ENCODE data around the gene RSRP1. TPM values are rescaled to one million over a fixed set of nuclear protein-coding genes. Genes with fewer than 3 reads are reported as not detected.

Gene RSRP1
- total RNA-seq, 1 experiment from 2014 or later = 55.1 TPM

- H3K14ac ChIP-seq (ENCODE audit: insufficient read depth, low read length) = no peak overlapping the region
- H3K18ac ChIP-seq (ENCODE audit: insufficient read length, low read depth, low read length) = no peak overlapping the region
- Mint-ChIP-seq H3K27ac (0 out of 7 replicates have a peak overlapping the region, but pooled peaks of 1 of the 3 experiments have one; percentile 13), H3K27me3 (ENCODE audit: low read depth) (no peaks in the 10 kb centered on the region), H3K9me3 (no peaks in the 10 kb centered on the region), H3K36me3 (ENCODE audit: insufficient read depth in 1 of 3, low read depth in 3 of 3) (no peaks in the 10 kb centered on the region), H3K4me1 (peaks cover 25% of the 10 kb centered on the region in 2 experiments), H3K4me3 (no peak overlapping the region; a peak in 1 of 5 replicates)
- H3K27ac ChIP-seq (ENCODE audit: insufficient read length, low read depth, low read length) = no peak overlapping the region
- no peaks in the 10 kb centered on the region for H3K27me3 ChIP-seq (ENCODE audit: insufficient read depth, low read length)
- H2BK20ac ChIP-seq (ENCODE audit: low read depth, low read length, poor library complexity, severe bottlenecking) = no peak overlapping the region
- no peaks in the 10 kb centered on the region for H3K79me1 ChIP-seq (ENCODE audit: insufficient read depth, low read depth, low read length, poor library complexity, severe bottlenecking)
- H3T11ph ChIP-seq (ENCODE audit: low read length) = no peak overlapping the region
- TF ChIP-seq CTCF (conservative IDR thresholded peaks at IDR 0.05) = no peak
- H4K20me1 ChIP-seq (ENCODE audit: control insufficient read depth, insufficient read depth, insufficient read length) = no peaks in the 10 kb centered on the region
- H3K4me1 ChIP-seq (ENCODE audit: insufficient read depth, low read length) = peaks cover 3% of the 10 kb centered on the region; the same call in 1 of the 2 replicates
- H3K56ac ChIP-seq (ENCODE audit: insufficient read length, low read depth, low read length) = no peak overlapping the region
- no peak overlapping the region for H2BK120ac ChIP-seq (ENCODE audit: low read depth, low read length, poor library complexity, severe bottlenecking)
- H2BK5ac ChIP-seq (ENCODE audit: insufficient read length, low read length) = no peak overlapping the region
- no peak overlapping the region for H2AK5ac ChIP-seq (ENCODE audit: insufficient read length, low read length)
- H3K9me3 ChIP-seq (ENCODE audit: control insufficient read depth, low read depth, low read length) = no peaks in the 10 kb centered on the region
- H2BK15ac ChIP-seq (ENCODE audit: low read depth, low read length) = no peak overlapping the region
- H4K8ac ChIP-seq (replicated peaks; ENCODE audit: insufficient read length, low read depth, low read length) = no peak overlapping the region
- WGBS (ENCODE audit: extremely low coverage, insufficient read length, low lambda C conversion rate) = no CpG with 5 or more reads among the region's 5 CpGs
- H2AFZ ChIP-seq (ENCODE audit: low read length) = no peak overlapping the region
- H3K4ac ChIP-seq (ENCODE audit: low read depth, low read length) = no peak overlapping the region
- H4K91ac ChIP-seq (ENCODE audit: insufficient read length, low read depth, low read length) = no peak overlapping the region
- no peak overlapping the region for H4K5ac ChIP-seq (ENCODE audit: insufficient read length, low read depth, low read length)
- H3K23ac ChIP-seq (ENCODE audit: insufficient read length, low read depth, low read length) = no peak overlapping the region
- no peak overlapping the region for H3K4me2 ChIP-seq (ENCODE audit: insufficient read depth, insufficient read length, low read length)
- H3K23me2 ChIP-seq (ENCODE audit: insufficient read length, low read depth, low read length, poor library complexity, severe bottlenecking) = no peaks in the 10 kb centered on the region
- H2BK12ac ChIP-seq (ENCODE audit: insufficient read length, low read depth, low read length) = no peak overlapping the region
- H3K79me2 ChIP-seq (ENCODE audit: insufficient read depth, low read length) = no peaks in the 10 kb centered on the region
- DNase-seq = no peak
- no peak overlapping the region for H3K9ac ChIP-seq (ENCODE audit: extremely low read depth, insufficient read length, low read length)
Observed at GRCh38 chr1:25256578-25256965, 9.3 kb upstream of the RSRP1 start.
